Panc1 (cell line): ENCODE measurements around the gene PARD6B. TPM values are rescaled to one million over a fixed set of nuclear protein-coding genes. Genes with fewer than 3 reads are reported as not detected.
A peak's percentile ranks its signal among the peaks of the same experiment; 100 is the strongest.
"Not testable (repeated sequence)": the region's sequence is repeated elsewhere in the genome, so short reads cannot be mapped to it uniquely, and the experiment has no call there.

Source experiments
- ATAC-seq: fragments of 200-7000 bp; cut with Tn5 transposase; 2 replicates; pipeline ENCODE4 v1.9.1; 2020; ENCODE audit warnings: mild to moderate bottlenecking, moderate library complexity
- BruUV-seq: library from RNA; stranded (reverse); fragments of 400-500 nt; replicated peaks from 2 replicates; lab custom pipeline; 2021; lab: Mats Ljungman, UMichigan
- CTCF ChIA-PET: fragments of 300-600 bp; sonication (Branson Sonifier 250); formaldehyde crosslinking; loops from one replicate; lab custom pipeline; 2022; ENCODE audit warnings: antibody characterized with exemption; lab: Charles Lee
- POLR2A ChIA-PET: fragments of 300-600 bp; sonication (Branson Sonifier 250); formaldehyde crosslinking; loops from one replicate; lab custom pipeline; 2022; ENCODE audit warnings: antibody characterized with exemption; lab: Charles Lee
- DNase-seq: peaks from one replicate; pipeline ENCODE4 v3.0.0-alpha.2; 2010; ENCODE audit warnings: low read depth, low spot score
- H3K27ac ChIP-seq: 2 replicates; pipeline ENCODE4 v1.5.1; 2011; ENCODE audit warnings: mild to moderate bottlenecking, low read length, inconsistent platforms
- H3K27me3 ChIP-seq: fragments of 200-500 bp; sonication (Bioruptor generic); 2 replicates; pipeline ENCODE4 v1.6.0; 2014; ENCODE audit warnings: low read length, inconsistent platforms; ENCODE audit not compliant: control insufficient read depth, insufficient read depth
- H3K36me3 ChIP-seq: fragments of 200-500 bp; sonication (Bioruptor generic); 2 replicates; pipeline ENCODE4 v1.5.1; 2014; ENCODE audit warnings: inconsistent platforms, mild to moderate bottlenecking, low read length, moderate library complexity; ENCODE audit not compliant: control insufficient read depth, insufficient read depth
- H3K4me1 ChIP-seq: 2 replicates; pipeline ENCODE4 v1.5.1; 2011; ENCODE audit warnings: inconsistent platforms, mild to moderate bottlenecking, low read length, moderate library complexity; ENCODE audit not compliant: control insufficient read depth, insufficient read depth
- H3K4me3 ChIP-seq, 2 experiments: 2 replicates each; pipeline ENCODE4 v1.5.1; 2011 to 2012; ENCODE audit warnings: low read depth in 2 of 2, low read length in 2 of 2, mild to moderate bottlenecking in 2 of 2, inconsistent platforms in 1 of 2, moderate library complexity in 1 of 2
- H3K9me3 ChIP-seq: fragments of 200-500 bp; sonication (Bioruptor generic); 2 replicates; pipeline ENCODE4 v1.5.1; 2014; ENCODE audit warnings: low read depth, mild to moderate bottlenecking, inconsistent platforms, low read length, moderate library complexity; ENCODE audit not compliant: control insufficient read depth, insufficient read depth
- CTCF ChIP-seq: fragments of 450-650 bp; IDR thresholded peaks from 2 replicates; pipeline ENCODE4 v1.5.1; 2017; ENCODE audit warnings: mild to moderate bottlenecking
- POLR2AphosphoS5 ChIP-seq: IDR thresholded peaks from 2 replicates; pipeline ENCODE4 v1.6.1; 2012; ENCODE audit warnings: mild to moderate bottlenecking, low read depth, low read length, moderate library complexity
- SIN3A ChIP-seq: IDR thresholded peaks from 2 replicates; pipeline ENCODE4 v1.6.1; 2012; ENCODE audit warnings: low read depth, mild to moderate bottlenecking, low read length, moderate library complexity, borderline replicate concordance; ENCODE audit not compliant: insufficient read depth
- TCF7L2 ChIP-seq: IDR thresholded peaks from 2 replicates; pipeline ENCODE4 v1.6.1; 2011; ENCODE audit warnings: mild to moderate bottlenecking, low read depth, low read length, inconsistent platforms
- in situ Hi-C: cut with HindIII; loops from 2 replicates; pipeline ENCODE4 v1.10.0; 2016; ENCODE audit warnings: low sequenced_read_pairs, low pct_unique_long_range_greater_than_20kb
- intact Hi-C: fragments of 100-400 bp; cut with micrococcal nuclease; formaldehyde crosslinking; loops from one replicate; pipeline ENCODE4 v1.10.0; 2022; ENCODE audit not compliant: unreplicated experiment
- total RNA-seq: library from RNA; stranded (reverse); gene quantifications from one replicate; pipeline ENCODE4 v1.2.1, GENCODE V29; 2021; ENCODE audit not compliant: unreplicated experiment
- TF ChIP-seq, protein P1 (sequence below), 2 experiments: IDR thresholded peaks; 2 replicates each; pipeline ENCODE4 v1.6.1; 2011 to 2012; ENCODE audit warnings: low read depth in 2 of 2, control low read depth in 1 of 2, low read length in 1 of 2, mild to moderate bottlenecking in 1 of 2, moderate library complexity in 1 of 2; ENCODE audit not compliant: insufficient read depth in 1 of 2

Gene PARD6B
- total RNA-seq, 1 experiment from 2014 or later = 132 TPM

DNA sequence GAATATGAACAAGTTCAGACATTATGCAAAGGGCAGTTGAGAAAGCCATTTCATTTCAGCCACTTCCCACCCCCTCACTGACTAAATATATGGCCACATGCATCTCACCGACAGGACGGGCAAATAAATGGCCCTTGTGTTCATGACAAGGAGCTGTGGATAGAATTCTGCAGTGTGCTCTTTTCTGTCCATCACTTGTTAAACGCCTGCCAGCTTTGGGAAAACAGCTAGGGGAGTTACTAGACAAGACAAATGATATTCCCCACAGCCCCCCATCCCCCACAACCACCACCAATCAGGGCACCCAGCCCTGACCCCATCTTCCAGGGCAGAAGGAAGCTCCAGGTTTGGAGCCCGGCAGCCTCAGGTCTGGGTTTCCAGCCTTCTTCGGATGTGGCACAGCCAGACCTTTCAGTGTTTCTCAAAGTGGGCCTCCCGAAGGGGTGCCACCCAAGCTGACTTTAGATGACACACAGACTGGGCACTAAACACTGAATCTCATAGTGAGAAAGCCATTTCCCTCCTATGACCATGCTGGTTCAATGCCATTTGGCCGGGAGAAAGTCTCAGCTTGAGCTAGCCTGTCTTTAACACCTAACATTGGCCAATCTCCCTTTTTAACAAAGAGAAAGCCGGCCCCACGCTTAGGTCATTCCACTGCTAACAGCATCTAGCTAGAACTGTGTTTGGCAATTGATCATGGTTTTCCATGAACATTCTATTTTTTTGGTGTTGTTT is 36.1 kb upstream of the PARD6B start:
- 0 out of 2 replicates have a peak, but pooled peaks have one; percentile 6 for ATAC-seq
- H3K27ac ChIP-seq = peak overlapping the region; percentile 99
- intact Hi-C loops = no loop called here
- ChIA-PET CTCF (interaction anchor here (0.5 to 0.6 kb wide), 2 partner anchors 98 to 791 kb away, joined by 3 read pairs; no protein-coding TSS in a partner anchor), POLR2A (interaction anchor here (0.5 to 1.0 kb wide), 6 partner anchors 8 to 76 kb away, joined by 3 to 21 read pairs (median 5); partner anchors contain the start of gene PARD6B)
- BruUV-seq = no TSS peak
- H3K4me1 ChIP-seq = peaks cover 52% of the 10 kb centered on the region
- H3K4me3 ChIP-seq = peak overlapping the region in 1 of 2 experiments; percentile 23; a peak in 1 of 4 replicates
- in situ Hi-C loops = loop anchor here (5.0 kb wide), 1 partner anchor 37 kb away; the partner anchor contains the start of gene PARD6B
- DNase-seq = no peak
- TF ChIP-seq SIN3A (no peak), CTCF (no peak), TCF7L2 (no peak), POLR2AphosphoS5 (no peak)
- TF ChIP-seq, protein P1, sequence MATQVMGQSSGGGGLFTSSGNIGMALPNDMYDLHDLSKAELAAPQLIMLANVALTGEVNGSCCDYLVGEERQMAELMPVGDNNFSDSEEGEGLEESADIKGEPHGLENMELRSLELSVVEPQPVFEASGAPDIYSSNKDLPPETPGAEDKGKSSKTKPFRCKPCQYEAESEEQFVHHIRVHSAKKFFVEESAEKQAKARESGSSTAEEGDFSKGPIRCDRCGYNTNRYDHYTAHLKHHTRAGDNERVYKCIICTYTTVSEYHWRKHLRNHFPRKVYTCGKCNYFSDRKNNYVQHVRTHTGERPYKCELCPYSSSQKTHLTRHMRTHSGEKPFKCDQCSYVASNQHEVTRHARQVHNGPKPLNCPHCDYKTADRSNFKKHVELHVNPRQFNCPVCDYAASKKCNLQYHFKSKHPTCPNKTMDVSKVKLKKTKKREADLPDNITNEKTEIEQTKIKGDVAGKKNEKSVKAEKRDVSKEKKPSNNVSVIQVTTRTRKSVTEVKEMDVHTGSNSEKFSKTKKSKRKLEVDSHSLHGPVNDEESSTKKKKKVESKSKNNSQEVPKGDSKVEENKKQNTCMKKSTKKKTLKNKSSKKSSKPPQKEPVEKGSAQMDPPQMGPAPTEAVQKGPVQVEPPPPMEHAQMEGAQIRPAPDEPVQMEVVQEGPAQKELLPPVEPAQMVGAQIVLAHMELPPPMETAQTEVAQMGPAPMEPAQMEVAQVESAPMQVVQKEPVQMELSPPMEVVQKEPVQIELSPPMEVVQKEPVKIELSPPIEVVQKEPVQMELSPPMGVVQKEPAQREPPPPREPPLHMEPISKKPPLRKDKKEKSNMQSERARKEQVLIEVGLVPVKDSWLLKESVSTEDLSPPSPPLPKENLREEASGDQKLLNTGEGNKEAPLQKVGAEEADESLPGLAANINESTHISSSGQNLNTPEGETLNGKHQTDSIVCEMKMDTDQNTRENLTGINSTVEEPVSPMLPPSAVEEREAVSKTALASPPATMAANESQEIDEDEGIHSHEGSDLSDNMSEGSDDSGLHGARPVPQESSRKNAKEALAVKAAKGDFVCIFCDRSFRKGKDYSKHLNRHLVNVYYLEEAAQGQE (IDR thresholded peaks at IDR 0.05; ENCODE audit: insufficient read depth in 1 of 2, low read depth in 2 of 2, low read length in 1 of 2) = no peak
- no peaks in the 10 kb centered on the region for H3K36me3 ChIP-seq
- H3K9me3 ChIP-seq = no peaks in the 10 kb centered on the region
- H3K27me3 ChIP-seq = no peaks in the 10 kb centered on the region

DNA sequence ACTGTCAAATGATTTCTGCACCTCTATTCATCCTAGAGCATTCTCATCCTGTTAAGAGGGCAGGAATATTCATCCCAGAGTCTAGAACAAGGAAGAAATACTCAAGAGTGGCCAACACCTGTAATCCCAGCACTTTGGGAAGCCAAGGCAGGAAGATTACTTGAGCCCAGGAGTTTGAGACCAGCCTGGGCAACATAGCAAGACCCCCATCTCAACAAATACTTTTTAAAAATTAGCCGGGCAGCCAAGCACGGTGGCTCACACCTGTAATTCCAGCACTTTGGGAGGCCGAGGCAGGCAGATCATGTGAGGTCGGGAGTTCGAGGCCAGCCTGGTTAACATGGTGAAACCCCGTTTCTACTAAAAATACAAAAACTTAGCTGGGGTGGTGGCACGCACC is 33.1 kb upstream of the PARD6B start:
- H3K27me3 ChIP-seq, POLR2A ChIA-PET, ATAC-seq, BruUV-seq, H3K36me3 ChIP-seq, H3K4me3 ChIP-seq, H3K9me3 ChIP-seq, CTCF ChIA-PET, DNase-seq, intact Hi-C loops: not testable (repeated sequence)
- peaks cover 59% of the 10 kb centered on the region for H3K4me1 ChIP-seq
- peak overlapping the region; percentile 79 for H3K27ac ChIP-seq
- in situ Hi-C loops = loop anchor here (5.0 kb wide), 1 partner anchor 34 kb away; the partner anchor contains the start of gene PARD6B

DNA sequence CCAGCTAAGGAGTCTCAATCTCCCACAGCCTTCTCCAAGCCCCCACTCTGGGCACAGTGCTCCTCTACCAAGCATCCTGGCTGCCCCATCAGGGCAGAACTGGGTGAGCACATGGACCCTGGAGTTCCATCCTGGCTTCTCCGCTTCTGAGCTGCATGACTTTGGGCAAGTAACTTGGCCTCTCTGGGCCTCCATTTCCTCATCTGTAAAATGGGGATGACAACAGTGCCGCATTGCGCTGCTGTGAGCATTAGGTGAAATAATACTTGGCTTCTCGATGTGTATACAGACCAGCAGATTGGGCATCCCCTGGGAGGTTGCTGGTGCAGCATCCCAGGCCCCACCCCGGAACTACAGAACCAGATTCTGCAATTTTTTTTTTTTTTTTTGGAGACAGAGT is 31.7 kb upstream of the PARD6B start:
- POLR2A ChIA-PET = no interaction called here
- Histone ChIP-seq H3K9me3 (no peaks in the 10 kb centered on the region), H3K4me1 (peaks cover 49% of the 10 kb centered on the region), H3K27me3 (no peaks in the 10 kb centered on the region), H3K36me3 (no peaks in the 10 kb centered on the region), H3K4me3 (no peak overlapping the region), H3K27ac (peak overlapping the region; percentile 96)
- intact Hi-C loops (no loop called here), in situ Hi-C loops (loop anchor here (5.0 kb wide), 1 partner anchor 33 kb away; the partner anchor contains the start of gene PARD6B)
- CTCF ChIA-PET = no interaction called here
- DNase-seq (no peak), ATAC-seq (no peak)
- no peak for TF ChIP-seq SIN3A
- no peak for TF ChIP-seq CTCF
- no peak for TF ChIP-seq TCF7L2
- TF ChIP-seq, protein P1 (IDR thresholded peaks at IDR 0.05; ENCODE audit: insufficient read depth in 1 of 2, low read depth in 2 of 2, low read length in 1 of 2) = no peak
- TF ChIP-seq POLR2AphosphoS5 = no peak
- no TSS peak for BruUV-seq
